Endometrium (tissue), 2 donors: Measurements from ENCODE around the gene GPR107.

Experiments
- FAIRE-seq: peaks from 2 replicates; lab custom pipeline; 2012; peaks lifted over from hg19 to GRCh38; lab: Jason Lieb, UNC
- donor health status: control.
- donor health status: control.

The GPR107 gene

DNA sequence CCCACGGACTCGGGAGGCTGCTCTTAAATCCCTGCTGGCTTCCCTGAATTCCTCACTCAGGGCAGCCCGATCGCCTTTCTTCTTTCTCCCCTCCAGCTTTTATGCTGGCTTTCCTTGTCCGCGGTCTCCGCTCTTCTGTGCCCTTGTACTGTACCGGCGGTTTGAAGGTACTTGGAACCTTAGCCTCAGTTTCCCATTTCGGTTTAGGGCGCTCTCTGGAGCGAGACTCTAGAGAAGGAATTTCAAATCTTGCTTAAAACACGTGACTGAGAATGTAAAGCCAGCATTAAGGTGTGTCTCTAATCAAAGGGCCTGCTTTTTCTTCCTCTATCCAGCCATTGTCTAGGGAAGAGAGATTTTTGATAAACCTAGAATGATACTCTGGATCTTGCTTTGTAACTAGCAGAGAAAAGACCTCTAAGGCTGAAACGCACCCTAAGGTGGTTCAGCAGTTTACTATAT lies 650 bp downstream of the GPR107 start:
- FAIRE-seq, result no peak

- no peak for FAIRE-seq
Observed at GRCh38 chr9:130054820-130055219, 1.1 kb downstream of the GPR107 start.

DNA sequence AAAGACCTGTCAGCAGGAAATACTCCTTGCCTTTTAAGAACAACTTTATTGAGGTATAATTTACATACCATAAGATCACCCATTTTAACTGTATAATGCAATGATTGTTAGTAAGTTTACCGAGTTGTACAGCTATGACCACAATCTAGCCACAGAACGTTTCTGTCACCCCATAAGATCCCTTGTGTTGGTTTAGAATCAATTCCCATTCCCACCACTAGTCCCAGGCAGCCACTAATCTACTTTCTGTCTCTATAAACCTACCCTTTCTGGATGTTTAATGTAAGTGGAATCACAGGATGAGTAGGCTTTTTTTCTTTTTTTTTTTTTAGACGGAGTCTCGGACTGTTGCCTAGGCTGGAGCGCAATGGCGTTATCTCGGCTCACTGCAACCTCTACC lies 4.4 kb downstream of the GPR107 start:
- FAIRE-seq, result no peak

DNA sequence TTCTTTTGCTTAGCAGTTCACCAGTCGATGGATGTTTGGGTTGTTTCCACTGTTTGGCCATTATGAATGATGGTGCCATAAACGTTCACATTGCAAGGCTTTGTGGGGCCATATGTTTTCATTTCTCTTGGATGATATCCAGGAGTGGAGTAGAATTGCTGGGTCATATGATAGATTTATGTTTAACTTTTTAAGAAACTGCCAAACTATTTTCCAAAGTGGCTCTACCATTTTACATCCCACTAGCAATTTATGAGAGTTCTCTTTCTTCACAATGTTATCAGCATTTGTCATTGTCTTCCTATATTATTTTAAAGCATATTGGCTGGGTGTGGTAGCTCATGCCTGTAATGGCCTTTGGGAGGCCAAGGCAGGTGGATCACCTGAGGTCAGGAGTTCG lies 5.2 kb downstream of the GPR107 start:
- no peak for FAIRE-seq

DNA sequence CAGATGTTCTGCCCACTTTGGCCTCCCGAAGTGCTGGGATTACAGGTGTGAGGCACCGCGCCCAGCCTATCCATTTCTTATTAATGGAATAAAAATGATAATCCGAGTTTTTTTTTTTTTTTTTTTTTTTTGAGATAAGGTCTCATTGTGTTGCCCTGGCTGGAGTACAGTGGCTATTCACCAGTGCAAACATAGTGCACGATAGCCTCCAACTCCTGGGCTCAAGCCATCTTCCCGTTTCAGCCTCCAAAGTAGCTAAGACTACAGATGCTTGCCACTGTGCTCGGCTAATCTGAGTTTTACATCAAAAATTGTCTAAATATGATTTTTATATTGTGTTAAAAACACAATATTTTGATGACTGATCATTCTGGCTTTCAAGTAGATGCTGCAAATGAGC lies 6.6 kb downstream of the GPR107 start:
- FAIRE-seq, result no peak

DNA sequence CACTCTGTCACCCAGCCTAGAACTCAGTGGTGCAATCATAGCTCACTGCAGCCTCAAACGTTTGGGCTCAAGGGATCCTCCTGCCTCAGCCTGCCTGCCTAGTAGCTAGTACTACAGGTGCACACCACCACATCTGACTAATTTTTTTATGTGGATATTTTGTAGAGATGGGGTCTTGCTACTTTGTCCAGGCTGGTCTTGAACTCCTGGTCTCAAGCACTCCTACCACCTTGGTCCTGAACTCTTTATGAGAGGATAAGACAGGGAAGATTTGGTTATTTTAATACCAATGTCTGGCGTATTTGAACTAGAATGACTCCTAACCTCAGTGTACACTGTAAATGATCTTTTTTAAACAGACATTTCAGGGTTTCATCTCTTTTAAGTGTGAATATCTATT lies 9.0 kb downstream of the GPR107 start:
- no peak for FAIRE-seq

DNA sequence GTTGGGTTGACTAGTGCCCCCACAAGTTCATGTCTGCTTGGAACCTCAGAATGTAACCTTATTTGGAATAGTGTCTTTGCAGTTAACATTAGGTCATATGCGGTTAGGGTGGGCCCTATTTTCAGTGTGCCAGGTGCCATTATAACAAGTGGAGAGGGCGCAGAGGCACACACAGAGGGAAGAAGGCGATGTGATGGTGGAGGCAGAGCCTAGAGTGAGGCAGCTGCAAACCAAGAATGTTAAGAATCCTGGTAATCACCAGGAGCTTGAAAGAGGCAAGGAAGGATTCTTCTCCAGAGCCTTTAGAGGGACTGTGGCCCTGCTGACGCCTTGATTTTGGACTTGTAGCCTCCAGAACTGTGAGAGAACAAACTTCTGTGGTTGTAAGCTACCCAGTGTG lies 10.9 kb downstream of the GPR107 start:
- FAIRE-seq, result no peak

- FAIRE-seq, result no peak
Observed at GRCh38 chr9:130069048-130069447, 15.3 kb downstream of the GPR107 start.

DNA sequence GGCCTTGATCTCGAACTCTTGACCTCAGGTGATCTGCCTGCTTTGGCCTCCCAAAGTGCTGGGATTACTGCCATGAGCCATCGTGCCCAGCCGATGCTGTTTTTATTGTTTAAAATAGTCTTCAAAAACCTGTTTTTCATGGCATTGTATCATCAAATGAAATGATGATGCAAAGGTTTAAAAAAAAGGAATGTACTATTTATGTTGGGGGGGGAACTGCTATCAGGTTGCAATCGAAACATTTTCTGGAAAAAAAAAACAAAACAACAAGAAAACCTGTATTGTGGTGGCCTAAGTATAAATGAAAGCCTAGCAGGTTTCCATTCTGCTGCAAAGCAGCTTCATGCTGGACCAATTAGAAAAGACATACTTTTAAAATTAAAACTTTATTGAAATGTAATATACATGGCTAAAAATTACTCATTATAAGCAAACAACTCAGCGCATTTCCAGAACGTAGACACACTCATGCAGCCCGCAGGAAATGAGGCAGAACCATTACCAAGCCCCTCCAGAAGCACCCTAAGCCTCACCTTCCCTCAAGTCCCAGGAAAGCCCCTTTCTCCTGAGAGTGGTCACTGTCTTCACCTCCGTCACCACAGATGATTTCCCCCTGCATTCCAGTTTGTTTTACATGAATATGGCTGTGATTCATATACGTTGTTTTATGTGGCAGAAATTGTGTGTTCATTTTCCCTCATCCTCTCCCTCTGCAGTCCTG lies 19.0 kb downstream of the GPR107 start:
- FAIRE-seq, result no peak

DNA sequence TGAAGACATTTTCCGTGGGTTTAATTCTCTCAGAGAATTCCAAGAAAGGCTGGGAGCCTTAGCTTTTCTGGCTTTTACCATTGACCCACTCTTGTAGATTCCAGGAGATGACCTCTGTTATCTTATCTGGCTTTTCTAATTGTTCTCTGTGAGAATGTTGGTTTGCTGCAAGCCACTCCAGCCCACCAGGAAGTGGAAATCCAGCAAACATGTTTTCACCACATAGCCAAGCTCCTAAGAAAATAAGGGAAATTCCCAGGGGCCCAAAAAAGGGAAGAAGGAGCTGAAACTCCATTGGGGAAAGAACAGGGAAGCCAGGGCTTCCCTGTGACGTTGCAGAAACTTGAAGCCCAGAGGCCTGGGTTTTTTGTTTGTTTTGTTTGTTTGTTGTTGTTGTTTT lies 19.7 kb downstream of the GPR107 start:
- no peak for FAIRE-seq

GRCh38 chr9:130078547-130078946 lies 24.8 kb downstream of the GPR107 start:
- no peak for FAIRE-seq

DNA sequence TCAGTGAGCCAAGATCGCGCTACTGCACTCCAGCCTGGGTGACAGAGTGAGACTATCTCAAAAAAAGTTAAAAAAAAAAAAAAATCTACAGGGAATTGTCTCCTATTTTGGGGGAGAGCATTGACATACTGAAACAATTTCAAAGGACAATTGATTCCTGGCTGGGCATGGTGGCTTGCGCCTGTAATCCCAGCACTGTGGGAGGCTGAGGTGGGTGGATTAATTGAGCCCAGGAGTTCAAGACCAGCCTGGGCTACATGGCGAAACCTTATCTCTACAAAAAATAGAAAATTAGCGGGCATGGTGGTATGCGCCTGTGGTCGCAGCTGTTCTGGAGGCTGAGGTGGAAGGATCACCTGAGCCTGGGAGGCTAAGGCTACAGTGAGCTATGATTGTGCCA lies 30.6 kb downstream of the GPR107 start:
- no peak for FAIRE-seq

DNA sequence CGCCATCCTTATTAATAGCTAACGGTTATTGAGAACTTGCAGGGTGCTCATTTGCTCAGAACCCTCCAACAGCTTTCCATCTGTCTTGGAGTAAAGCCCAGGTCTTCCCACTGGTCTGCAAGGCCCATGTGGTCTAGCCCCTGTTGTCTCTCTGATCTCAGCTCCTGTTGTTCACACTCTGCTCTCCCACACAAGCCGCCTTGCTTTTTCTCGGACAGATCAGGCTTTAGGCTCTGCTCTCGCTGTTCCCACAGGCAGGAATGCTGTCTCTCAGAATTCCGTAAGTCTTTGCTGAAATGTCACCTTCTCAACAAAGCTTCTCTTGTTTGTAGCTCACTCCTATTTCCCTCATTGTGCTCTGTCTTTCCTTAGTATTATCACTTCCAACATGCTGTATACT lies 34.3 kb downstream of the GPR107 start:
- no peak for FAIRE-seq

DNA sequence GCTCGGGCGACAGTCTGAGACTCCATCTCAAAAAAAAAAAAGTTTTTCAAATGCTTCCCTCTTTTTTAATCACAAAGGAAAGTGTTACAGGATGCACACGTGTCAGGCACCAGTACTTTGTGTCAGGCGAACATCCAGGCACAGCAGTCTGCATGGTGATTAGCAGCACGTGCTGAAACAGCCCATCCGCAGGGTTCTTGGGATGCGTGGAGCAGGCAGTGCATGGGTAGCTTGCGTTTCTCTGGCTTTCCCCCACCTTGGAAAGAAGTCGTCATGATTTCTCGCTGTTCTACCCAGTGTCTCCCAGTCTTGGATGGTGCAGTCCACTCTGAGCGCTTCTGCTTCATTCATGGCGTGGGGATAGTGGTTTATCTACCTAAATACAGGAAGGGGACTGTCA lies 35.4 kb downstream of the GPR107 start:
- no peak for FAIRE-seq

DNA sequence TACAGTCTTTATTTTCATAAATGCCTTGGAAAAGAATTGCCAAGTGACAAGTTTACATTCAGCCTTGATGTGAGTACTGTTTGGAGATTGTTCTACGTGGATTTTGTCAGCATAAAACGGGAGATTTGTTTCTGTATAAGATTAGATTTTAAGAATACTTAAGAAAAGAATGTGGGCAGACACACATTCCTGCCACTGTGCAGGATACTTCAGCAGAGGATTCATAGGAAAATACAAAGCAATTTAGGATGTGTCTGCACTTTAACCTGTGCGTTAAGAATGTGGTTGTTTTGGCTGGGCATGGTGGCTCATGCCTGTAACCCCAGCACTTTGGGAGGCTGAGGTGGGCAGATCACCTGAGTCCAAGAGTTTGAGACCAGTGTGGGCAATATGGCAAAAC lies 37.2 kb downstream of the GPR107 start:
- no peak for FAIRE-seq

DNA sequence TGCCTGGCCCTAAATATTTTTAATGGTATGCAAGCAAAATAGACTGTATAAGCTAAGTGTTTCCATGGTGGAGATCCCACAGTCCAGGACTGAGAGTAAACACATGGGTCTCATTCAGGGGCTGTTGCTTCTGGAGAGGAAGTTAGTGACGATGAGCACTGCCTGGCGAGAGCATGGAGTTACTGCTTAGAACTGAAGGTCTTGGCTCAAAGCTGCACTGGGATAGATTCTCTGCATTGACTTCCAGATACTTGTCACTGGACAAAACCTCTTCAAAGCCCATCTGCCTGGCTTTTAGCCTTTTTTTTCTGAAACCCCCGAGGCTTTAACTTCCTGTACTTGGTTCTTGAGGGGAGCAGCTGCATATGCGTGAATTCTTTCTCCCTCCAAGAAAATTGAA lies 39.2 kb downstream of the GPR107 start:
- no peak for FAIRE-seq

GRCh38 chr9:130095872-130096271 lies 42.2 kb downstream of the GPR107 start:
- no peak for FAIRE-seq

GRCh38 chr9:130100681-130101080 lies 47.0 kb downstream of the GPR107 start:
- no peak for FAIRE-seq

DNA sequence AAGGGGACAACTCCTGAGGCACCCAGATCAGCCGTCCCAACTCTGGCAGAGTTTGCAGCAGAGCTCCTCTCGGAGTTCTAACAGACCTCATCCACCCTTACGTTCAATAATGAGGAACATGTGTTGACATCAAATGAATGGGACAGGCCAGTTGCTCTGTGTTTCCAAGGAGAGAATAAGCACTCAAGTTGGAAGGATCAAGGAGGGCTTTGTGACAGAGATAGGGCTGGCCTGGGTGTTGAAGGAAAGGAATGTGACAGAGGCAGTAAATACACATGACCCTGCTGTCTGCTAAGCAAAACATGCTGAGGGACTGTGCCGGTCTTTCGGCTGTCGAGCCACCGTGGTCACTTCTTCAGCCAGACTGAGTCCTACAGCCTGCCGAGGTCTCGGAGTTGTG lies 48.2 kb downstream of the GPR107 start:
- FAIRE-seq, result no peak

DNA sequence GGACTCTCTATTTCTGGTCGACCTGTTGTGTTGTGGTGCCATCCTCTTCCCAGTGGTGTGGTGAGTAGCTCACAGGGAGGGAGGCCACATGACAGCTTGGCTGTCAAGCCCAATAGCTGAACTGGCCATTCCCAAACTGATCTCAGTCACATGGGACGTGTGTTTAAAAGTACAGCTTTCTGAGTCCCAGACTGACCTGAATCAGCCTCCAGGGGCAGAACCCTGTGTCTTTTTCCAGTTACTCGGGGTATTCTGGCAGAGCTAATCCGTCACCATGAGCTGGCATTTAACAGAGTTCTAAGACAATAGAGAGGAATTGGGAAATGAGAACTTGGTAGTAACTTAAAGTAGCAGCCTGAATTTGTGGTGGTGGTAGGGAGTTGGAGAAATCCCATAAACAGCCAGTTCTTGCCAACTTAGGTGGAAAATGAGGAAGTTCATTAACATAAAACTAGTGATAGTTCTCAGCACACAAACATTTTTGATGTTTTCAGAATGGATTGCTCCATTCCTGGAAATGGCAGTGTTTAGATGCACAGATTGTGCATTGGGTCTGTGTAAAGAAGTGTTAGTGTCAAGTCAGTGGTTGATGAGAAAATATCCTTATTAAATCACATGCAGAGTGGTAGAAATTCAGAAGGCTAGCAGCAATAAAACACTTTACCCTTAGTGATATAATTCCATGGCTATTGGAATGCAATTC lies 50.9 kb downstream of the GPR107 start:
- no peak for FAIRE-seq

- no peak for FAIRE-seq
Observed at GRCh38 chr9:130106860-130107233, 53.1 kb downstream of the GPR107 start.

GRCh38 chr9:130107234-130107861 lies 53.6 kb downstream of the GPR107 start:
- FAIRE-seq, result no peak

DNA sequence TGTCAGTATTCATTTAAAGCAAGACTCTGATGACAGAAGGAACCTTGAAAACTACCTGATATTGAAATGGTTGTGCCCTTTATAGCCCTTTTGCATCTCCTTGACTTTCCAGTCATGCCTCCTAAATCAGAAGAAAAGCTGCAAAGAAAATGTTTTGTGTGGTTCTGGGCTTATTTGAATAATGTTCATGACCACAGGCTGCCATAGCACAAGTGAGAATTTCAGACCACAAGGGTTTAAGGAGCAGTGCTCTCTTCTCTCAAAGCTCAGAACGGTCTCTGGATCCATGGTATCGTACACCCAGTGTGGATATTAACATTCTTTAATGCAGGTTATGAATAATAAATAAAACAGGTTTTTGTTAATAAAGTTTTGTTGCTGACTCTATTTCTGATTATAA lies 54.2 kb downstream of the GPR107 start:
- FAIRE-seq, result no peak

DNA sequence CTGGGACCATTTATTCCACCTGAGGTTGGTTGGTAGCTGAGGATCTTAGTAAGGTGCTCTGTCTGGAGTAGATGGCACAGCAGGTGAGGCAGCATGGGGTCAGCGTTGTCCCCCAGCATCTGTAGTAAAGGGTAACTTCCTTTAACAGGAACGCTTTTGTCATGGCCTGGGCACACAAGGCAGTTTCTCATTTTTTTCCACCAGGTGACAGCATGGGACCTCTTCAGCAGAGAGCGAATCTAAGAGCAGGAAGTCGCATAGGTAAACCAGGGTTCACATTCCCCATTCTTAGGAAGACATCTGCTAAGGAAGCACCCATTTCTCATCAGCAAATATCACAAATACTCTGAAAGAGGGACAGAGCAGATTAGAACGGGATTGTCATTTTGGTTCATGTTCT lies 56.5 kb downstream of the GPR107 start:
- FAIRE-seq, result no peak
